ENCODE data around the gene FZR1.

Gene FZR1

GRCh38 chr19:3533033-3533432, 26.9 kb downstream of the FZR1 start:
- no peak for DNase-seq (ENCODE audit: low spot score)
- CTCF ChIA-PET, result no interaction called here

GRCh38 chr19:3533563-3534216, 27.6 kb downstream of the FZR1 start:
- H3K27ac ChIP-seq, result no peak overlapping the region; the same call in 1 of the 2 replicates
- POLR2A ChIA-PET (ENCODE audit: low non-redundant PET), result no interaction called here
- CTCF ChIA-PET, result no interaction called here
- no peak for DNase-seq (ENCODE audit: low spot score)
- no peak for TF ChIP-seq CTCF (conservative IDR thresholded peaks at IDR 0.05; ENCODE audit: low read depth)

More at GRCh38 chr19:3533033-3533432, 26.9 kb downstream of the FZR1 start:
- TF ChIP-seq CTCF (conservative IDR thresholded peaks at IDR 0.05; ENCODE audit: low read depth), result no peak
- POLR2A ChIA-PET (ENCODE audit: low non-redundant PET), result no interaction called here
- no peak overlapping the region; the same call in 1 of the 2 replicates for H3K27ac ChIP-seq

- H3K27ac ChIP-seq, result no peak overlapping the region
- no peak for TF ChIP-seq CTCF (conservative IDR thresholded peaks at IDR 0.05; ENCODE audit: low read depth)
- ChIA-PET POLR2A (ENCODE audit: low non-redundant PET) (no interaction called here), CTCF (no interaction called here)
- DNase-seq (ENCODE audit: low spot score), result no peak
Observed at GRCh38 chr19:3534375-3535234, 28.5 kb downstream of the FZR1 start.

GRCh38 chr19:3535235-3535535, 29.1 kb downstream of the FZR1 start:
- ChIA-PET POLR2A (ENCODE audit: low non-redundant PET) (no interaction called here), CTCF (no interaction called here)
- no peak overlapping the region for H3K27ac ChIP-seq
- DNase-seq (ENCODE audit: low spot score), result no peak
- no peak for TF ChIP-seq CTCF (conservative IDR thresholded peaks at IDR 0.05; ENCODE audit: low read depth)

- CTCF ChIA-PET, result no interaction called here
- POLR2A ChIA-PET (ENCODE audit: low non-redundant PET), result no interaction called here
- no peak overlapping the region for H3K27ac ChIP-seq
- DNase-seq (ENCODE audit: low spot score), result no peak
- no peak for TF ChIP-seq CTCF (conservative IDR thresholded peaks at IDR 0.05; ENCODE audit: low read depth)
Observed at GRCh38 chr19:3535563-3535965, 29.5 kb downstream of the FZR1 start.

- no peak for DNase-seq (ENCODE audit: low spot score)
- peak overlapping the region; percentile 45; the same call in 1 of the 2 replicates for H3K27ac ChIP-seq
- ChIA-PET CTCF (no interaction called here), POLR2A (ENCODE audit: low non-redundant PET) (no interaction called here)
- TF ChIP-seq CTCF (conservative IDR thresholded peaks at IDR 0.05; ENCODE audit: low read depth), result no peak
Observed at GRCh38 chr19:3535981-3536380, 29.9 kb downstream of the FZR1 start.

All from RWPE1 (cell line).